ENCODE measurements around the gene RAX2.
"Not testable (repeated sequence)": the region's sequence is repeated elsewhere in the genome, so short reads cannot be mapped to it uniquely, and the experiment has no call there.

Gene RAX2

GRCh38 chr19:3771906-3772455 lies at the start of gene RAX2:
RAX2 (minus strand) TSS chr19:3772228; CDS start chr19:3771742, 486 bp downstream.
- no peak for DNase-seq (ENCODE audit: low read depth in 4 of 4, low spot score in 1 of 4)

DNA sequence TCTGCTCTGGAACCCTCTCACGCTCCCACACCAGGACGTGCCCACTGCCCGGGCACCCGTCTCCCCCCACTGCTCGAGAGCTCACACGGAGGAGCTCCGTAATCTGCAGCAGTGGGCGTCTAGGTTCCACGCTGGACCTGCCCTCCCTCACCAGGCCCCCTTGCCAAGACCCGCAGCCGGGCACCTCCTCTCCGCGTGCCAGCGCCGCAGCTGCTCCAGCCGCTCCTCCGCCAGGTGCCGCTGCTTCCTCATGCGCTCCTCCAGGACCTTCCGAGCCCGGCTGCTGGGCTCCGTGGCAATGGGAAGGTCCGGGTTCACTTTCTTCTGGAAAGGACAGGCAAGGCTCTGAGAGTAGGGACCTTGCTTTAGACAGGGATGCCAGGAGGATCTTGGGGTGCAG lies 49.1 kb upstream of the RAX2 start:
- no peak for DNase-seq (ENCODE audit: low read depth in 4 of 4, low spot score in 1 of 4)

GRCh38 chr19:3819989-3820388 lies 48.0 kb upstream of the RAX2 start:
- no peak for DNase-seq (ENCODE audit: low read depth in 4 of 4, low spot score in 1 of 4)

- DNase-seq (ENCODE audit: low read depth in 4 of 4, low spot score in 1 of 4), result no peak
Observed at GRCh38 chr19:3818918-3819317, 46.9 kb upstream of the RAX2 start.

DNA sequence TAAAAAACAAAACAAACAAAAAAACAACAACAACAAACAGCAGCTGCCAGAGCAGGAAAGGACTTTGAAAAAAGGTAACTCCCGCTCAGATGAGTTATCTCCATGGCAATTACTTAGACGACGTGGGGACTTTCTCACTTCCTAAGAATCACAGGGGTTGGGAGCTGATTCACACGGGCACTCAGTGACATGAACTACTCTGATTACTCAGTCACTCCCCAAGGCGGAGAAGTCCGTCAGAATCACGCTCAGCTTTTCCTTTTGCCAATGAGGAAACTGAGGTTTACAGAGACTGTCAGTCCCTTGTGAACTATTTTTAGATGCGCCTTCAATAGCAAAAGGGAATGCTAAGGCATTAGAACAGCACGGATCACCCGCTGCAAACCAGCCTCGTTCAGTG lies 46.4 kb upstream of the RAX2 start:
- DNase-seq (ENCODE audit: low read depth in 4 of 4, low spot score in 1 of 4), result peak in 2 of 4 experiments; percentile 21 to 42

DNA sequence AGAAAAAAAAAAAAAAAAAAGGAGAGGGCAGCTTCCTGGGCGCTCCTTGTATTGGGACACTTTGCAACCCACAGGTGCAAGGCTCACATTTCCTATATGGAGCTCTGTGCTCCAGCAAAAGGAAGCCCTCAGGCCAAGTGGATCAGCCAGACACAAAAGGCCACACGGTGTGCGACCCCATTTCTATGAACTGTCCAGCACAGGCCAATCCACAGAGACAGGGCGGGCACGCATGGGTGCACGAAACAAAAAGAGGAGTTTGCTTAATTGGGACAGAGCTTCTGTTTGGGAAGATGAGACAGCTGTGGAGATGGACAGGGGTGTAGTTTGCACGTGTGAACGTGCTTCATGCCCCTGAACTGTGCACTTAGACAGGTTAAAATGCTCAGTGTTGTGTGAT lies 45.7 kb upstream of the RAX2 start:
- no peak for DNase-seq (ENCODE audit: low read depth in 4 of 4, low spot score in 1 of 4)

- no peak for DNase-seq (ENCODE audit: low read depth in 4 of 4, low spot score in 1 of 4)
Observed at GRCh38 chr19:3816566-3817218, 44.7 kb upstream of the RAX2 start.

- DNase-seq (ENCODE audit: low read depth in 4 of 4, low spot score in 1 of 4), result not testable (repeated sequence)
Observed at GRCh38 chr19:3816148-3816547, 44.1 kb upstream of the RAX2 start.

DNA sequence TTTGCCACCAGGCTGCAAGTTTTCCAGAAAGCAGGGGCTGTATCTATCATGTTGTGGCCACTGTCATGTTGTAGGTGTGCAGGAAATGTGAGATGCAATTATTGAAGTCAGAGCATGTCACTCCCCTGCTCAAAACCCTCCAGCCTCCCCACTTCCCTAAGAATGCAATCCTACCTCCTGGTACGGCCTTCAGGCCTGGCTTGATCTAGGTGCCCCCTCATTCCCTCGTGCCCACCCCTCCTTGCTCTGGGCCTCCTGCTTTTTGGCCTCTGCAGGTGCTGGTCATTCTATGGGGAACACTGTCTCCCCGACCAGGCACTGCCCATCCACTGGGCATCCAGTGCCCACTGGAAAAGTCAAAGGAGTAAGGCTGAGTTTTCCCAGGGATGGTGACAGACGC lies 42.6 kb upstream of the RAX2 start:
- no peak for DNase-seq (ENCODE audit: low read depth in 4 of 4, low spot score in 1 of 4)

DNA sequence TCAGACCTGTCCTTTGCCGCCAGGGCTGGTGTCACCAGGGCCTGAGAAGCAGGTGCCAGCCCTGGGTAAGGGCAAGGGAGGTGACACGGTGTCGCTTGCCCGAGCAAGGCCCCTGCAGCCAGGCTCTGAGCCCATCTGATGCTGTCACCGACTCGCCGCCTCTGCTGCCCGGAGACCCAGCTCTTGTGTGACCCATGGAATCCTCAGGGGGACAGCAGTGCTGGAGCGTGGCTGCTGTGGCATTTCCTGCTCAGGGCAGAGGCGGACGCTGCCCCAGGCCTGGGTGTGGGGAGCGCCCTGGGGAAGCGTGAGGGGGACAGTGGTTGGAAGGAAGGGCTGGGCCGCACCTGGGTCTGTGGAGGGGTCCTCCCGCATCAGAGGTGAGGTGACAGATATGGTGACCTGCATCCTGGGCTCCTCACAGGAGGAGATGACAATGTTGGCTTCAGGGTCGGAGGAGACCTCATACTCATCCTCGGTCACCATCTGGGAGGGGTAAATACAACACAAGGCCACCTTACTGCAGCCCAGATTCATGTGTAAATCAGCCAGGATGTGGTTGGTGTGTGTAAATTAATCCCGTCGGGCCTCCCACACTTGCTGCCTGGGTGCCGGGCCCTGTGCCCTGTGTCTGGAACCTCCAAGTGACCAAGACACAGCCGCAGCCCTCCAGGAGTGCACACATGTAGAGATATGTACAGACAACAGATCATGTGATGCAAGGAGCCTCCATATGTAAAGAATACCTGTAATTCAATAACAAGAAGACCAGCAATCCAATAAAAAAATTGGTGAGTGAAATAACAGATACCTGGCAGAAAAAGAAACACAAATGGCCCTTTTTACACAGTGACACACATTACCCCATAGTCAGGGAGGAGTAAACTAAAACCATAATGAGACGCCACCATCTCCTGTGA lies 41.7 kb upstream of the RAX2 start:
- no peak for DNase-seq (ENCODE audit: low read depth in 4 of 4, low spot score in 1 of 4)

DNA sequence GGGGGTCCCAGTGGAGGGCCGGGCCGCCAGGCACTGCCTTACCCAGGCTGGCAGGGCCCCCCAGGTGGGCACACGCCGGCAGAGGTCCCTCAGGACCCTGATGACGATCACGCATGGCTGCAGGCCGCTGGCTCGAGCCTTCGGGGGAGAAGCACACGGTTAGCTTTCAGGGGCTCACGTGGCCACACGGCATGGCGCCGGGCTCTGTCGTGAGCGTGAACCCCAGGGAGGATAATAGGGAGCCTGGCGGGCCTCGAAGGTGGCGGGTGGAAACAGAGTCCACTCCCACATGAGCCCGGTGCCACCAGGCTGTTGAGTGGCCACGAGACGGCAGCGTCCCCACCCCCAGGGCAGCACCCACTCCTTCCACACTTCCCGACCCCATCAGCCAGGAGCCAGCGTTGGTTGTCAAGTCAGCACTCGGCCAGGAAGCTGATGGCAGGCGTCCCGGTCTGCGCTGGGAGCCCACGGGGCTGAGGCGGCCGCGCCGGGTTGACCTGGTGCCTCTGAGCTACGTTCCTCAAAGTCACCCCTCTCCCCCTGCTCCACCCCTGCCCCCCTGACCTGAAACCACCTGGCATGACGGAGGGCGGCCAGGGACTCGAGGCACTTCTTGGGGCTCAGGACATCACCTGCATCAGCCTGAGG lies 38.8 kb upstream of the RAX2 start:
- DNase-seq (ENCODE audit: low read depth in 4 of 4, low spot score in 1 of 4), result no peak

GRCh38 chr19:3809881-3810707 lies 38.1 kb upstream of the RAX2 start:
- no peak for DNase-seq (ENCODE audit: low read depth in 4 of 4, low spot score in 1 of 4)

DNA sequence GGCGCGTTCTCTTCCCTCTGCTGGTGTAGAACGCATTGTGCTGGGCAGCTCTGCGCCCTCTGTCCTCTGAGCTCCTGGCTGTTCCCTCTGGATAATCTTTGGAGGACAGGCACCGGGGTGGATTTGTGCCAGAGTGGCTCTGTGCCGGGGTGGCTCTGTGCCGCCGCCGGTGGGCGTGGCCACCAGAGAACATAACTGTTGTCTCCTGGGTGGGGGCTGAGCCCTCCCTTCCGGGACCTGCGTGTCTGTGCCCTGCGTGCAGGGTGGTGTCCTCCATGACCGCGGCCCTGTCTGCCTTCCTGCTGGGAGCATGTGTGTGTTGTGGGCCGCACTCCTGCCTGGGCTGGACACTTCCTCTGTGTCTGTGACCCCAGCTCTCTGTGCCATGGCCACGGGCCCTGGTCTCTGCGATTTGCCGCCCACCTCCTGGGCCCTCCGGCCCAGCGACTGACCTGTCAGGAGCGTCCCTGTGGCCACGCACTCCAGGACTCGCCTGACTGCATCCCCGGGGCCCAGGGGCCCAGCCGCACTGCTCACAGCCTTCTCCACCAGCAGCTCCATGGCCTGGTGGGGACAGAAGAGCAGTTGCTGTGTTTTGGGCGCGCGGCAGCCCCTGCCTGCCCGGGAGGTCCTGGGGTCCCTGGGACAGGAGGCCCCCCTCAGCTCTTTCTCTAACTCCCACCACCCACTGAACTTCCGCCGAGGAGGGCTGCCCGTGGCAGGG lies 36.6 kb upstream of the RAX2 start:
- no peak for DNase-seq (ENCODE audit: low read depth in 4 of 4, low spot score in 1 of 4)

DNA sequence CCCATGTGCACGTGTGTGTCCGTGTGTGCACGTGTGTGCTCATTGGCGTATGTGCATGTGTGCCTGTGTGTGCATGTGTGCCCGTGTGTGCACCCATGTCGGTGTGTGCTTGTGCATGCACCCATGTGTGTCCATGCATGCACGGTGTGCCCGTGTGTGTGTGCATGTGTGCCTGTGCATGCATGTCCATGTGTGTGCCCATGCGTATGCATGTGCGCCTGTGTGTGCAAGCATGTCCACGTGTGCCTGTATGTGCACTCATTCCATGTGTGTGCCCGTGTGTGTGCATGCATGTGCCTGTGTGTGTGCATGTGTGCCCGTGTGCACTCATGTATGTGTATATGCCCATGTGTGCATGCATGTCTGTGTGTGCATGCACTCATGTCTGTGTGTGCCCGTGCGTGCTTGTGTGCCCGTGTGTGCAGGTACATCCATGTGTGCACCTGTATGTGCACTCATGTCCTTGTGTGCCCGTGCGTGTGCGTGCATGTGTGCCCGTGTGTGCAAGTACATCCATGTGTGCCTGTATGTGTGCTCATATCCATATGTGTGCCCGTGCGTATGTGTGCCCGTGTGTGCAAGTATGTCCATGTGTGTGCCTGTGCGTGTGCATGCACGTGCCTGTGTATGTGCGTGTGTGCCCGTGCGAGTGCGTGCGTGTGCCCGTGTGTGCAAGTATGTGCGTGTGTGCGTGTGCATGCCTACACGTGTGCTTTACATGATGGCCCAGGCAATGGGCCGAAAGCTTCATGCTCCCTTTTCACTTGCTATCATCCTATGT lies 35.7 kb upstream of the RAX2 start:
- DNase-seq (ENCODE audit: low read depth in 4 of 4, low spot score in 1 of 4), result no peak

- DNase-seq (ENCODE audit: low read depth in 4 of 4, low spot score in 1 of 4), result no peak
Observed at GRCh38 chr19:3807131-3807480, 35.1 kb upstream of the RAX2 start.

- no peak for DNase-seq (ENCODE audit: low read depth in 4 of 4, low spot score in 1 of 4)
Observed at GRCh38 chr19:3805859-3806258, 33.8 kb upstream of the RAX2 start.

GRCh38 chr19:3804429-3804828 lies 32.4 kb upstream of the RAX2 start:
- DNase-seq (ENCODE audit: low read depth in 4 of 4, low spot score in 1 of 4), result no peak

- no peak for DNase-seq (ENCODE audit: low read depth in 4 of 4, low spot score in 1 of 4)
Observed at GRCh38 chr19:3803986-3804385, 32.0 kb upstream of the RAX2 start.

GRCh38 chr19:3803114-3803888 lies 31.3 kb upstream of the RAX2 start:
- DNase-seq (ENCODE audit: low read depth in 4 of 4, low spot score in 1 of 4), result no peak

All from stimulated activated CD4-positive, alpha-beta T cell treated with anti-CD3 and anti-CD28 coated beads, Interleukin-1b, Interleukin-23, amount 100 ng/mL, for 24 hours (primary cell).